B cell (primary cell): ENCODE measurements around the gene RANBP10.

Experiments used
- EZH2 ChIP-seq: IDR thresholded peaks from 2 replicates; pipeline ENCODE4 v1.6.1; 2012; ENCODE audit warnings: borderline replicate concordance, low read depth, mild to moderate bottlenecking, moderate library complexity, low read length; ENCODE audit not compliant: insufficient read depth, poor library complexity, severe bottlenecking
- TF ChIP-seq, protein P1 (sequence below): fragments of 200-600 bp; IDR thresholded peaks from one replicate; pipeline ENCODE4 v1.8.0; 2022; ENCODE audit warnings: antibody characterized with exemption, mild to moderate bottlenecking

DNA sequence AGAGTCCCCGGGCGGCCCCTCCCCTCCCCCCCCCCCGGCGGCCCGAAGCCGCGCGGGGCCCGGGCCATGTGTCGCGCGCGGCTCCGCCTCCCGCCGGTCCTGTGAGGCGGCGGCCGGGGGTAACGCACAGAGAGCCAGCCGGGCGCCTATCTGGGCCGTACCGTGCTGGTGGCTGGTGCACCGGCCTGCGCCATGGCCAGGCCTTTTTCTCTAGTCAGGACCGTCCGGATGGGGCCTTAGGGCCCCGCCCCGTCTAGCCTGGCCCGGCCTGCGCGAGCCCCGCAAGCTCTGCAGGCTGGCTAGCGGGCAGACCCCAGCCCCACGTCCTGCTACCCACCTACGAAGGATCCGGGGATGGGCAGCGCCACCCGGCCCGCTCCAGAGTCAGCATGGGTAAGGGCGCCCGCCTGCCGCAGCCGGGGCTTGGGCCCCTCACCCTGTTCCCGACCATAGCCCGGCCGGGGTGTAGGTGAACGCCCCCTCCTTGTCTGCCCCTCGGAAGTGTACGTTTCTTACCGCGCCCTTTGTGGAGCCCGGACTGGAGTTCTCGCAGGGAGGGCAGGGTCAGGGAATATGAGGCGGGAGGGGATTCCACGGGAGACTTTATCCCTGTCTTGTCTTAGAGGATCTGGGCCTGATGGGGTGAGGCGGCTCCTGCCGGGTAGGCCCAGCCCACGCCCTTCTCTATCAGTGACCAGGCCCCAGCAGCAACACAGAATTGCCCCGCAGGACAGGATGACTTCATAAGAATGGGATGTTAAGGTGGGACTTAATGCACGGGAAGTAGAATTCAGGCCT lies 40.9 kb upstream of the RANBP10 start, which contains the start of gene CENPT:
- TF ChIP-seq EZH2, result no peak
- TF ChIP-seq, protein P1, sequence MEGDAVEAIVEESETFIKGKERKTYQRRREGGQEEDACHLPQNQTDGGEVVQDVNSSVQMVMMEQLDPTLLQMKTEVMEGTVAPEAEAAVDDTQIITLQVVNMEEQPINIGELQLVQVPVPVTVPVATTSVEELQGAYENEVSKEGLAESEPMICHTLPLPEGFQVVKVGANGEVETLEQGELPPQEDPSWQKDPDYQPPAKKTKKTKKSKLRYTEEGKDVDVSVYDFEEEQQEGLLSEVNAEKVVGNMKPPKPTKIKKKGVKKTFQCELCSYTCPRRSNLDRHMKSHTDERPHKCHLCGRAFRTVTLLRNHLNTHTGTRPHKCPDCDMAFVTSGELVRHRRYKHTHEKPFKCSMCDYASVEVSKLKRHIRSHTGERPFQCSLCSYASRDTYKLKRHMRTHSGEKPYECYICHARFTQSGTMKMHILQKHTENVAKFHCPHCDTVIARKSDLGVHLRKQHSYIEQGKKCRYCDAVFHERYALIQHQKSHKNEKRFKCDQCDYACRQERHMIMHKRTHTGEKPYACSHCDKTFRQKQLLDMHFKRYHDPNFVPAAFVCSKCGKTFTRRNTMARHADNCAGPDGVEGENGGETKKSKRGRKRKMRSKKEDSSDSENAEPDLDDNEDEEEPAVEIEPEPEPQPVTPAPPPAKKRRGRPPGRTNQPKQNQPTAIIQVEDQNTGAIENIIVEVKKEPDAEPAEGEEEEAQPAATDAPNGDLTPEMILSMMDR, result no peak
